Measurements from ENCODE around the gene L3MBTL1. TPM values are rescaled to one million over a fixed set of nuclear protein-coding genes. Genes with fewer than 3 reads are reported as not detected.

Gene L3MBTL1
- total RNA-seq, 2 experiments from 2014 or later: 6.5 to 8.0 TPM

DNA sequence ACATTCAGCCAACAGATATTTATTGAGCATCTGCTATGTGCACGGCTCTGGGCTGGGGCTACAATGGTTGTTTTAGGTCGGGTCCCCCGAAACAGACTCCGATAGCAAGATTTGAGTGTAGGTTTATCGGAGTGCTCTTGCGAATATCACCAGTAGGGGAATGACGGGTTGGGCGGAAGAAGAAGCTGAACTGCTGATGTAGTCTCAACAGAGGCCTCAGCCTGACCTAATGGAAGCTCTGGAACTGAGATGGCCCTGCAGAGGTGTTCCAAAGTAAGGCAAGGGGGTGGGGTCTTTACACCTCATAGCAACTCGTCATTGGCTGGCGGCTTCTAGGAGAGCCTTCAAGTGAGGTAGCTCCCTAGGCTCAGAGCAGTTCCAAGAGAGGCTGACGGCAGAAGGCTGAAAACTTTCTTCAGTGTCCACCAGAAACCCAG, 1.1 kb downstream of the L3MBTL1 start:
- POLR2A ChIA-PET: interaction anchor here (0.6 to 1.2 kb wide), 2 partner anchors 48 to 51 kb away, joined by 3 read pairs; no protein-coding TSS in a partner anchor
- H3K27ac Mint-ChIP-seq: no peak overlapping the region
- peak overlapping the region; percentile 55 for H3K4me3 Mint-ChIP-seq
- no peak for DNase-seq
- no peaks in the 10 kb centered on the region for H3K9me3 Mint-ChIP-seq (ENCODE audit: low read depth)
- H3K4me1 Mint-ChIP-seq: peaks cover 5% of the 10 kb centered on the region
- peak; percentile 27 for ATAC-seq
- intact Hi-C loops (cut with DNase I, micrococcal nuclease): no loop called here
- no peaks in the 10 kb centered on the region for H3K36me3 Mint-ChIP-seq (ENCODE audit: low read depth)
- peaks cover 29% of the 10 kb centered on the region for H3K27me3 Mint-ChIP-seq
- CTCF ChIA-PET: interaction anchor here (0.6 to 1.7 kb wide), 4 partner anchors 8 to 569 kb away, joined by 3 to 4 read pairs (median 4); no protein-coding TSS in a partner anchor

DNA sequence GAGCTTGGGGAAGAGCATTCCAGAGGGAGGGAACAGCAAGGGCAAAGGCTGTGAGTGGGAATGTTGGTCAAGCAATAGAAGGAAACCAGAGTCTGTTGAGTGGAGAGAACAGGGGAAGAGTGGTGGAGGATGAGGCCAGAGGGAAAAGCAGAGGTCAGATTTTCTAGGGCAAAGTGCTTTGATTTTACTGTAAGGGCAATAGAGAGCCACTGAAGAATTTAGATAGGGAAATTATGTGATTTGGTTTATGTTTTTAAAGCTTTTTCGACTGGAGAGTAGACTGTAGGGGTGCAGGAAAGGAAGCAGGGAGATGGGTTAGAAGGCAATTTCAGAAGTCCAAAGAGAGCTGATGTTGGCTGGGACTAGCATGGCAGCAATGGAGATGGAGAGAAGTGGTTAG, 4.4 kb downstream of the L3MBTL1 start:
- H3K4me3 Mint-ChIP-seq: no peak overlapping the region
- ChIA-PET CTCF (interaction anchor here (0.7 to 1.0 kb wide), 2 partner anchors 27 to 152 kb away, joined by 3 read pairs; no protein-coding TSS in a partner anchor), POLR2A (no interaction called here)
- H3K9me3 Mint-ChIP-seq (ENCODE audit: low read depth): no peaks in the 10 kb centered on the region
- H3K27ac Mint-ChIP-seq: no peak overlapping the region
- H3K36me3 Mint-ChIP-seq (ENCODE audit: low read depth): no peaks in the 10 kb centered on the region
- H3K4me1 Mint-ChIP-seq: peaks cover 11% of the 10 kb centered on the region
- DNase-seq (no peak), ATAC-seq (no peak)
- H3K27me3 Mint-ChIP-seq: peaks cover 14% of the 10 kb centered on the region
- intact Hi-C loops (cut with DNase I, micrococcal nuclease): no loop called here

- CTCF ChIA-PET: no interaction called here
- intact Hi-C loops (cut with DNase I, micrococcal nuclease): no loop called here
- H3K27ac Mint-ChIP-seq: peak overlapping the region; percentile 47
These were observed 6.0 kb downstream of the L3MBTL1 start for GRCh38 chr20:43513372-43513930.

DNA sequence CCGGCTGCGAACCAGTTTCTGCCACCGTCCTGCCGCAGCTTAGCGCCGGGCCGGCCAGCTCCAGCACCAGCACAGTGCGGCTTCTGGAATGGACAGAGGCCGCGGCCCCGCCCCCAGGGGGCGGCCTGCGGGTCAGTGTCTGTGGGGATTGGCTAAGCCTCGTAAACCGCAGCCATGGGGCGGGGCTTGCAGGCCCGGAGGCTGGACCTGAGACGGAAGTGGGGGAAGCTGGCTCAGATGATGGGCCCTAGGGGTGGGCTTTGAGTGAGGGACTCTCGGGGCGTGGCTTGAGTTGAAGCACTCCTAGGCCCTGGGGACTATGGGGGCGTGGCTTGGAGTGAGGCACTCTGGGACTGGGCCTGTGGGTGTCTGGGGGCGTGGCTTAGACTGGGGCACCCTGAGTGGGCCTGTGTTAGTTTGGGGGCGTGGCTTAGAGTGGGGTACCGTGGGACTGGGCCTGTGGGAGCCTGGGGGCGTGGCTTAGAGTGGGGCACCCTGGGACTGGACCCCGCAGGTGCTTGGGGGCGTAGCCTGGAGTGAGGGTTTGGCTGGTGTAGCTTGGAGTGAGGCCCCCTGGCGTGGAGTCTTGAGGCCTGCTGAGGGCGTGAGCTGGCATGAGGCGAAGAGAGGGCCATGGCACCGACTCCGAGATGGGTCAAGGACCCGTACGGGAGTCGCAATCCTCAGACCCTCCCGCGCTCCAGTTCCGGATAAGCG, 6.6 kb downstream of the L3MBTL1 start:
- peak overlapping the region; percentile 86 for H3K27ac Mint-ChIP-seq
- H3K4me3 Mint-ChIP-seq: peak overlapping the region; percentile 90
- POLR2A ChIA-PET: interaction anchor here (1.0 to 1.7 kb wide), 2 partner anchors 22 to 57 kb away, joined by 3 to 9 read pairs; partner anchors contain the start of gene SRSF6
- CTCF ChIA-PET: interaction anchor here (1.4 kb wide), 1 partner anchor 65 kb away, joined by 5 read pairs; no protein-coding TSS in a partner anchor
- ATAC-seq (peak; percentile 93), DNase-seq (peak; percentile 96)
- intact Hi-C loops (cut with DNase I, micrococcal nuclease): loop anchor here (1.0 to 2.0 kb wide), 4 partner anchors 57 to 153 kb away; partner anchors contain the start of genes IFT52 (in 2 of the 2), SRSF6 (in 2 of the 2) and MYBL2 (in 1 of the 2)
- peaks cover 2% of the 10 kb centered on the region for H3K36me3 Mint-ChIP-seq (ENCODE audit: low read depth)
- peaks cover 7% of the 10 kb centered on the region for H3K4me1 Mint-ChIP-seq
- H3K27me3 Mint-ChIP-seq: peaks cover 3% of the 10 kb centered on the region
- no peaks in the 10 kb centered on the region for H3K9me3 Mint-ChIP-seq (ENCODE audit: low read depth)

More at GRCh38 chr20:43513372-43513930, 6.0 kb downstream of the L3MBTL1 start:
- ATAC-seq (no peak), DNase-seq (no peak)
- Mint-ChIP-seq H3K4me3 (peak overlapping the region; percentile 90), H3K9me3 (ENCODE audit: low read depth) (no peaks in the 10 kb centered on the region), H3K4me1 (peaks cover 10% of the 10 kb centered on the region), H3K36me3 (ENCODE audit: low read depth) (peaks cover 2% of the 10 kb centered on the region), H3K27me3 (peaks cover 9% of the 10 kb centered on the region)
- POLR2A ChIA-PET: interaction anchor here (1.7 kb wide), 1 partner anchor 56 kb away, joined by 9 read pairs; the partner anchor contains the start of gene SRSF6

GRCh38 chr20:43514648-43514999, 7.1 kb downstream of the L3MBTL1 start:
- ChIA-PET CTCF (interaction anchor here (1.4 kb wide), 2 partner anchors 58 to 66 kb away, joined by 4 to 5 read pairs; no protein-coding TSS in a partner anchor), POLR2A (interaction anchor here (1.0 to 1.7 kb wide), 2 partner anchors 22 to 57 kb away, joined by 3 to 9 read pairs; partner anchors contain the start of gene SRSF6)
- peak overlapping the region; percentile 90 for H3K4me3 Mint-ChIP-seq
- H3K27me3 Mint-ChIP-seq: no peaks in the 10 kb centered on the region
- intact Hi-C loops (cut with DNase I, micrococcal nuclease): loop anchor here (1.0 to 2.0 kb wide), 4 partner anchors 57 to 153 kb away; partner anchors contain the start of genes IFT52 (in 2 of the 2), SRSF6 (in 2 of the 2) and MYBL2 (in 1 of the 2)
- no peaks in the 10 kb centered on the region for H3K9me3 Mint-ChIP-seq (ENCODE audit: low read depth)
- H3K4me1 Mint-ChIP-seq: peaks cover 7% of the 10 kb centered on the region
- DNase-seq: no peak
- peak; percentile 8 for ATAC-seq
- H3K36me3 Mint-ChIP-seq (ENCODE audit: low read depth): peaks cover 2% of the 10 kb centered on the region
- peak overlapping the region; percentile 86 for H3K27ac Mint-ChIP-seq

GRCh38 chr20:43515628-43516027, 8.1 kb downstream of the L3MBTL1 start:
- POLR2A ChIA-PET: interaction anchor here (1.2 kb wide), 1 partner anchor 57 kb away, joined by 3 read pairs; no protein-coding TSS in a partner anchor

GRCh38 chr20:43516251-43516824, 8.8 kb downstream of the L3MBTL1 start:
- H3K27ac Mint-ChIP-seq: no peak overlapping the region

More at GRCh38 chr20:43515628-43516027, 8.1 kb downstream of the L3MBTL1 start:
- Mint-ChIP-seq H3K9me3 (ENCODE audit: low read depth) (no peaks in the 10 kb centered on the region), H3K4me1 (peaks cover 7% of the 10 kb centered on the region), H3K4me3 (peak overlapping the region; percentile 90), H3K36me3 (ENCODE audit: low read depth) (peaks cover 2% of the 10 kb centered on the region), H3K27ac (no peak overlapping the region), H3K27me3 (no peaks in the 10 kb centered on the region)
- intact Hi-C loops (cut with DNase I, micrococcal nuclease): loop anchor here in 1 of 2 experiments (2.0 kb wide), 1 partner anchor 67 kb away; no protein-coding TSS in a partner anchor
- no peak for ATAC-seq
- DNase-seq: no peak
- CTCF ChIA-PET: interaction anchor here (1.0 to 1.4 kb wide), 3 partner anchors 49 to 67 kb away, joined by 3 to 5 read pairs (median 4); no protein-coding TSS in a partner anchor

DNA sequence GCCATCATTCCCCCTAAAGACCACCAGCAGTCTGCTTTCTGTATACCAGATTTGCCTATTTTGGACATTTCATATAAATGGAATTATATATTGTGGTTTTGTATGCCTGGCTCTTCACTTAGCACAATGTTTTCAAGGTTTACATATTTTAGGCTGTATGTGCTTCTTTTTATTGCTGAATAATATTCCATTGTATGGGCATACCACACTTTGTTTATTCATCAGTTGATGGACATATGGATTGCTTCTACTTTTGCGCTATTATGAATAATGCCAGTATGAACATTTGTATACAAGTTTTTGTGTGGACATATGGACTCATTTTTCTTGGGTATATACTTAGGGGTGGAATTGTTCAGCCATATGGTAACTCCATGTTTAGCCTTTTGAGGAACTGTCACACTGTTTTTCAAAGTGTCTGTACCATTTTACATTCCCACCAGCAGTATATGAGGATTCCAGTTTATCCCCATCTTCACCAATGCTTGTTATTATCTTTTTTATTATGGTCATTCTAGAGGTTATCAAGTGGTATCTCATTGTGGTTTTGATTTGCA, 12.7 kb downstream of the L3MBTL1 start:
- Mint-ChIP-seq H3K36me3 (ENCODE audit: low read depth) (peaks cover 2% of the 10 kb centered on the region), H3K4me3 (no peak overlapping the region), H3K27ac (no peak overlapping the region), H3K4me1 (peaks cover 7% of the 10 kb centered on the region), H3K9me3 (ENCODE audit: low read depth) (no peaks in the 10 kb centered on the region), H3K27me3 (peaks cover 5% of the 10 kb centered on the region)
- ChIA-PET CTCF (interaction anchor here (0.7 kb wide), 1 partner anchor 1275 kb away, joined by 4 read pairs; no protein-coding TSS in a partner anchor), POLR2A (no interaction called here)
- intact Hi-C loops (cut with DNase I, micrococcal nuclease): no loop called here
- ATAC-seq (no peak), DNase-seq (no peak)

More at GRCh38 chr20:43516251-43516824, 8.8 kb downstream of the L3MBTL1 start:
- ChIA-PET POLR2A (interaction anchor here (0.7 to 1.2 kb wide), 2 partner anchors 20 to 58 kb away, joined by 3 read pairs; no protein-coding TSS in a partner anchor), CTCF (interaction anchor here (1.4 kb wide), 1 partner anchor 59 kb away, joined by 4 read pairs; no protein-coding TSS in a partner anchor)
- DNase-seq (no peak), ATAC-seq (no peak)
- Mint-ChIP-seq H3K27me3 (peaks cover 2% of the 10 kb centered on the region), H3K4me3 (no peak overlapping the region), H3K36me3 (ENCODE audit: low read depth) (peaks cover 2% of the 10 kb centered on the region), H3K4me1 (peaks cover 7% of the 10 kb centered on the region), H3K9me3 (ENCODE audit: low read depth) (no peaks in the 10 kb centered on the region)
- intact Hi-C loops (cut with DNase I, micrococcal nuclease): no loop called here

- ChIA-PET POLR2A (no interaction called here), CTCF (interaction anchor here (1.0 kb wide), 1 partner anchor 166 kb away, joined by 3 read pairs; no protein-coding TSS in a partner anchor)
- ATAC-seq (no peak), DNase-seq (no peak)
- no peaks in the 10 kb centered on the region for H3K9me3 Mint-ChIP-seq (ENCODE audit: low read depth)
- H3K4me1 Mint-ChIP-seq: no peaks in the 10 kb centered on the region
- peaks cover 5% of the 10 kb centered on the region for H3K27me3 Mint-ChIP-seq
- H3K27ac Mint-ChIP-seq: no peak overlapping the region
- H3K4me3 Mint-ChIP-seq: no peak overlapping the region
- H3K36me3 Mint-ChIP-seq (ENCODE audit: low read depth): no peaks in the 10 kb centered on the region
- intact Hi-C loops (cut with DNase I, micrococcal nuclease): no loop called here
These were observed 17.5 kb downstream of the L3MBTL1 start for GRCh38 chr20:43525021-43525420.

GRCh38 chr20:43528258-43528875, 20.9 kb downstream of the L3MBTL1 start:
- no peaks in the 10 kb centered on the region for H3K4me1 Mint-ChIP-seq
- peaks cover 2% of the 10 kb centered on the region for H3K27me3 Mint-ChIP-seq
- ChIA-PET CTCF (no interaction called here), POLR2A (no interaction called here)
- H3K27ac Mint-ChIP-seq: no peak overlapping the region
- no peak for DNase-seq
- no peaks in the 10 kb centered on the region for H3K36me3 Mint-ChIP-seq (ENCODE audit: low read depth)
- H3K4me3 Mint-ChIP-seq: no peak overlapping the region
- ATAC-seq: no peak
- intact Hi-C loops (cut with DNase I, micrococcal nuclease): no loop called here
- H3K9me3 Mint-ChIP-seq (ENCODE audit: low read depth): no peaks in the 10 kb centered on the region
